Fibroblast of lung (primary cell): ENCODE data around the gene PBXIP1. TPM values are rescaled to one million over a fixed set of nuclear protein-coding genes. Genes with fewer than 3 reads are reported as not detected.

ENCODE experiments used
- DNase-seq, 2 donors: peaks; one replicate each; pipeline versions ENCODE4 v3.0.0 to v3.0.0-alpha.2; 2010; ENCODE audit warnings: low read depth in 2 of 2
- H2AFZ ChIP-seq: 2 replicates; pipeline ENCODE4 v1.5.1; 2012; ENCODE audit warnings: low read length, control low read depth, inconsistent platforms
- H3K27ac ChIP-seq: 2 replicates; pipeline ENCODE4 v1.5.1; 2011; ENCODE audit warnings: low read length, control low read depth; ENCODE audit not compliant: insufficient read depth
- H3K27me3 ChIP-seq: 2 replicates; pipeline ENCODE4 v1.5.1; 2011; ENCODE audit warnings: mild to moderate bottlenecking, low read length; ENCODE audit not compliant: control insufficient read depth, insufficient read depth
- H3K36me3 ChIP-seq: 2 replicates; pipeline ENCODE4 v1.5.1; 2011; ENCODE audit warnings: low read length; ENCODE audit not compliant: control insufficient read depth, insufficient read depth
- H3K4me1 ChIP-seq: 2 replicates; pipeline ENCODE4 v1.5.1; 2011; ENCODE audit warnings: low read length; ENCODE audit not compliant: control insufficient read depth, insufficient read depth; ENCODE audit errors: extremely low read depth
- H3K4me2 ChIP-seq: 2 replicates; pipeline ENCODE4 v1.5.1; 2011; ENCODE audit warnings: low read length, control low read depth; ENCODE audit not compliant: insufficient read depth; ENCODE audit errors: extremely low read depth
- H3K4me3 ChIP-seq, 4 experiments: fragments of 200-600 bp in 1 of 4; sonication (generic) in 1 of 4; replicated peaks in 1 of 4; 2 replicates each; pipeline ENCODE4 v1.5.1; 2011 to 2016; ENCODE audit warnings: low read length in 4 of 4, low read depth in 3 of 4, mild to moderate bottlenecking in 3 of 4, control low read depth in 2 of 4, inconsistent platforms in 1 of 4, mixed read lengths in 1 of 4; ENCODE audit not compliant: insufficient read depth in 1 of 4; ENCODE audit errors: control extremely low read depth in 1 of 4
- H3K79me2 ChIP-seq: 2 replicates; pipeline ENCODE4 v1.5.1; 2012; ENCODE audit warnings: mild to moderate bottlenecking, low read length, inconsistent platforms; ENCODE audit not compliant: control insufficient read depth, insufficient read depth
- H3K9ac ChIP-seq: 2 replicates; pipeline ENCODE4 v1.5.1; 2011; ENCODE audit warnings: mild to moderate bottlenecking, low read length, control low read depth; ENCODE audit not compliant: insufficient read depth
- H3K9me3 ChIP-seq: 2 replicates; pipeline ENCODE4 v1.5.1; 2012; ENCODE audit warnings: low read depth, low read length; ENCODE audit not compliant: control insufficient read depth, insufficient read depth
- H4K20me1 ChIP-seq: 2 replicates; pipeline ENCODE4 v1.5.1; 2011; ENCODE audit warnings: low read length; ENCODE audit not compliant: control insufficient read depth, insufficient read depth; ENCODE audit errors: extremely low read depth
- CTCF ChIP-seq, 2 donors: IDR thresholded peaks in 1 of 2; conservative IDR thresholded peaks in 1 of 2; 1 replicate in 1 of 2; 2 replicates in 1 of 2; pipeline ENCODE4 v1.5.1; 2011 to 2012; ENCODE audit warnings: low read length in 2 of 2, control low read depth in 1 of 2, inconsistent platforms in 1 of 2, low read depth in 1 of 2, mild to moderate bottlenecking in 1 of 2
- EZH2 ChIP-seq: IDR thresholded peaks from 2 replicates; pipeline ENCODE4 v1.5.1; 2012; ENCODE audit warnings: low read length, control low read depth, mild to moderate bottlenecking; ENCODE audit errors: missing control alignments
- polyA plus RNA-seq, 2 donors: library from polyadenylated mRNA; depleted of rRNA in 1 of 2; stranded (reverse) in 1 of 2; unstranded in 1 of 2; fragments of >200 nt; gene quantifications; 2 replicates each; pipeline ENCODE4 v1.2.1, GENCODE V29; 2011 to 2012; ENCODE audit warnings: missing spikeins in 1 of 2
- total RNA-seq: library from RNA; depleted of rRNA; stranded (reverse); fragments of >200 nt; gene quantifications from 2 replicates; pipeline ENCODE4 v1.2.1, GENCODE V29; 2014

Gene PBXIP1
- total and polyA plus RNA-seq, 2 donors (not counting 1 experiment from before 2014, with no cell fraction given) = 32.8 to 106 TPM

- H3K9ac ChIP-seq = no peak overlapping the region
- H3K4me1 ChIP-seq = peaks cover 11% of the 10 kb centered on the region
- no peaks in the 10 kb centered on the region for H3K36me3 ChIP-seq
- no peaks in the 10 kb centered on the region for H4K20me1 ChIP-seq
- no peaks in the 10 kb centered on the region for H3K9me3 ChIP-seq
- H3K4me2 ChIP-seq = no peak overlapping the region
- H3K4me3 ChIP-seq = no peak overlapping the region
- no peak overlapping the region for H3K27ac ChIP-seq
- TF ChIP-seq CTCF (conservative IDR thresholded peaks at IDR 0.05 in 1 of 2, IDR thresholded peaks at IDR 0.05 in 1 of 2; ENCODE audit: low read depth in 1 of 2, low read length in 2 of 2) (no peak), EZH2 (no peak)
- H2AFZ ChIP-seq = no peak overlapping the region
- no peaks in the 10 kb centered on the region for H3K27me3 ChIP-seq
- no peak for DNase-seq
- H3K79me2 ChIP-seq = no peaks in the 10 kb centered on the region
These were observed 3.2 kb downstream of the PBXIP1 start for GRCh38 chr1:154952664-154953063.

- Histone ChIP-seq H3K4me2 (no peak overlapping the region), H3K9ac (no peak overlapping the region), H3K36me3 (no peaks in the 10 kb centered on the region), H4K20me1 (no peaks in the 10 kb centered on the region), H3K9me3 (no peaks in the 10 kb centered on the region), H3K27me3 (no peaks in the 10 kb centered on the region), H2AFZ (no peak overlapping the region), H3K4me3 (no peak overlapping the region), H3K79me2 (no peaks in the 10 kb centered on the region), H3K4me1 (peaks cover 11% of the 10 kb centered on the region), H3K27ac (no peak overlapping the region)
- no peak for DNase-seq
- TF ChIP-seq CTCF (conservative IDR thresholded peaks at IDR 0.05 in 1 of 2, IDR thresholded peaks at IDR 0.05 in 1 of 2; ENCODE audit: low read depth in 1 of 2, low read length in 2 of 2) (no peak), EZH2 (no peak)
These were observed 3.8 kb downstream of the PBXIP1 start for GRCh38 chr1:154951901-154952657.

- Histone ChIP-seq H3K27ac (no peak overlapping the region), H3K4me3 (no peak overlapping the region), H3K36me3 (no peaks in the 10 kb centered on the region), H3K4me2 (no peak overlapping the region), H3K4me1 (no peaks in the 10 kb centered on the region), H4K20me1 (no peaks in the 10 kb centered on the region), H3K9me3 (no peaks in the 10 kb centered on the region), H3K79me2 (no peaks in the 10 kb centered on the region), H3K27me3 (no peaks in the 10 kb centered on the region), H2AFZ (no peak overlapping the region), H3K9ac (no peak overlapping the region)
- no peak for DNase-seq
- TF ChIP-seq CTCF (conservative IDR thresholded peaks at IDR 0.05 in 1 of 2, IDR thresholded peaks at IDR 0.05 in 1 of 2; ENCODE audit: low read depth in 1 of 2, low read length in 2 of 2) (no peak), EZH2 (no peak)
These were observed 7.8 kb downstream of the PBXIP1 start for GRCh38 chr1:154948079-154948478.
